Aortic smooth muscle cell (primary cell): ENCODE measurements around the gene SEZ6L. TPM values are rescaled to one million over a fixed set of nuclear protein-coding genes. Genes with fewer than 3 reads are reported as not detected.

Source experiments
- total RNA-seq: library from RNA; depleted of rRNA; stranded (reverse); fragments of >200 nt; gene quantifications from 2 replicates; pipeline ENCODE4 v1.2.3, GENCODE V29; 2014

Gene SEZ6L
- total RNA-seq = not detected in 2 replicates

DNA sequence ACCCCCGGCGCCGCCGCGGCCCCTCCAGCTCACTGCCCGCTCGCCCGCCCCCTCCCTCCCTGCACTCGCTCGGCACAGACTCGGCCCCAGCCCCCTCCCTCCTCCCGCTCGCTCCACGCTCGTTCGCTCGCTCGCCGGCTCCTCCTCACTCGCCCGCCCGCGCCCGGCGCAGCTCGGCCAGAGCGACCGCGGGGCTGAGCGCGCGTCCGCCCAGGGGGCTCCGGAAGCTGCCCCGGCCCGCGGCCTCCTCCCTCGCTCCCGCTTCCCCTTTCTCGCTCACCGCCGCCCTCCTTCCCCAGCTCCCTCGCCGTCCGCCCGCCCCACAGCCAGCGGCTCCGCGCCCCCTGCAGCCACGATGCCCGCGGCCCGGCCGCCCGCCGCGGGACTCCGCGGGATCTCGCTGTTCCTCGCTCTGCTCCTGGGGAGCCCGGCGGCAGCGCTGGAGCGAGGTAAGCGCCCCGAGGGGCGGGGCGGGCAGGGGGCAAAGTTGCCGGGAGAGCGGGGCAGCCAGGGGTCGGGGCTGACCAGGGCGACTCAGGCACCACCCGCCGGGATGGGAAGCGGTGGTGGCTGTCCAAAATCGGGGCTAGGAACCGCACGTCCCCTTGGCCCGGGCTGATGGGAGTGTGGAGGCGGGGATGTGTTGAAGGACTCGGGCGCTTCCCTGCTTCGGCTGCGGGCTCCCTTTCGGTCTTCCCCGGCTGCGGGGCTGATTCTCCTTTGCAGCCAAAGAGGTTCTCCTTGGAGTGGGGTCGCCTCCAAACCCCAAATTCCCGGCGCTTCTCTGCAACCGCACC, at the start of gene SEZ6L:
Gene SEZ6L, plus strand, starts transcription at position 148 of the 797 bp plus-strand sequence. Its CDS starts 208 bp downstream, at position 356.

DNA sequence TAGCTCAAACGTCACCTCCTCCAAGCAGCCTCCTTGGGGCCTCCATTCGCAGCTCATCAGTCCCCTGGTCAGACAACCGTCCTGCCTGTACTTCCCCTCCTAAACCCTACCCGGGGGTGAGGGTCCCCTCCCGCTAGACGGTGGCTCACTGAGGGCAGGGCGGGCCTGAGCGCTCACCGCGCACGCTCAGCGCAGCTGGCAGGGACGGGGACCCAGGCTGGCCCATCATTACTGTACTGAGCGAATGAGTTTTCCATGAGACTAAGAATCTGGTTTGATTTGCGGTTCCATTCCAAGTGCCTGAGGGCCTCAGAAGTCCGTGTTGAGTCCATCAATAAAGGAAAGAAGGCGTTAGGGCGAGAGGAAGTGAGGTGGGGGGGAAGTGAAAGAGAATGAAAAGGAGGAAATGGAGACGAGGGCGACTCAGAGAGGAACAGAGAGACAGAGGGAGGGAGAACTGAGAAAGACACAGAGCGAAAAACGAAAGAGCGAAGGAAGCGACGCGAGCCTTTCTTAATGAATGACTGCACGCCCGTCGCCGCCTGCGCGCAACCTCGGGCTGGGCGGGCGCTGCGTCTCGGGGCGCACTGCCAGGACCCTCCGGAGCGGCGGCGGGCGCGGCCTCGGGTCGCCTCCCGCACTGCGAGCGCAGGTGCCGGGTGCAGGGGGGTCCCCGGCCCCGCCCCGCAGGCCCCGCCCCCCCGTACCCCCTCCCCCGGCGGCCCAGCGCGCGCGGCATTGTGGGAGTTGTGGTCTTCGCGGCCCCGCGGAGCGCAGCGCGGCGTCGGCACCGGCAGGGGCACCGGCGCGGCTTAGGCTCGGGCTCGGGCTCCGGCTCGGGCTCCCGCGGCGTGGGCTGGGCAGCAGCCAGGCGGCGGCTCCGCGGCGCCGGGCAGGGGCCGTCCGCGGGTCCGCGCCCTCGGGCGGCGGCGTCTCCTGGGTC, 259.5 kb downstream of the SEZ6L start, which contains the start of gene ASPHD2:
Gene ASPHD2, plus strand, starts transcription at position 746 of the 943 bp plus-strand sequence. CDS start 4,356 bp downstream, outside the sequence.

